Measurements from ENCODE around the gene APPL2.
A peak's percentile ranks its signal among the peaks of the same experiment; 100 is the strongest.
"Not testable (repeated sequence)": the region's sequence is repeated elsewhere in the genome, so short reads cannot be mapped to it uniquely, and the experiment has no call there.

Gene APPL2

GRCh38 chr12:105256011-105256410 lies 20.0 kb upstream of the APPL2 start:
- no peak for DNase-seq

DNA sequence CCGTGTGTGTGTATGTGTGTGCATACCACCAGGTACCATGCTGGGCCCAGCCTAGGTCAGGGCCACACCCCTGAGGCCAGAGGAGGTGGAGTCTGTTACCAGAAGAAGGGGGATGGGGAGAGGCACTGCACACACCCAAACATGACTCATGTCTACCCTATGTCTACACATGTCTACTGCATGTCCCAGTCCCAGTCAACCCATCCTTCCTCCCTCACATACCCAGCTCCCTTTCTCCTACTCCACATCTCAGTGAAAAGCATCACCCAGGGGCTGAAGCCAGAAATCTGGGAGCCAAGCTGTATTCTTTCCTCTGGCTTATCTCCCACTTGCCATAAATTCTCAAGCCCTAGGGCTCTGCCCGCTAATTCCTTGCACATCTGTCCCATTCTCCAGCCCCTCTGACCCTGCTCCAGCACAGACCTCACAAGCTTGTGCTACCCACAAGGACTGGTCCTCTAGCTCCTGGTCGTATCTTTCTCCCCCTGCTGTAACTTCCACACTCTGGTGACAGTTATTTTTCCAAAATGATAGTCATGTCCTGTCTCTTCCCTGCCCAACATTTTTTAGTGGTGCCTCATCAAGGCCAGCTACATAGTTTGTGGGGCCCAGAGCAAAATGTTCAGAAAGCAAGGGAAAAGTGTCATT lies 18.0 kb upstream of the APPL2 start:
- DNase-seq = no peak

- no peak for DNase-seq
Measured at GRCh38 chr12:105252901-105253300, 16.9 kb upstream of the APPL2 start.

DNA sequence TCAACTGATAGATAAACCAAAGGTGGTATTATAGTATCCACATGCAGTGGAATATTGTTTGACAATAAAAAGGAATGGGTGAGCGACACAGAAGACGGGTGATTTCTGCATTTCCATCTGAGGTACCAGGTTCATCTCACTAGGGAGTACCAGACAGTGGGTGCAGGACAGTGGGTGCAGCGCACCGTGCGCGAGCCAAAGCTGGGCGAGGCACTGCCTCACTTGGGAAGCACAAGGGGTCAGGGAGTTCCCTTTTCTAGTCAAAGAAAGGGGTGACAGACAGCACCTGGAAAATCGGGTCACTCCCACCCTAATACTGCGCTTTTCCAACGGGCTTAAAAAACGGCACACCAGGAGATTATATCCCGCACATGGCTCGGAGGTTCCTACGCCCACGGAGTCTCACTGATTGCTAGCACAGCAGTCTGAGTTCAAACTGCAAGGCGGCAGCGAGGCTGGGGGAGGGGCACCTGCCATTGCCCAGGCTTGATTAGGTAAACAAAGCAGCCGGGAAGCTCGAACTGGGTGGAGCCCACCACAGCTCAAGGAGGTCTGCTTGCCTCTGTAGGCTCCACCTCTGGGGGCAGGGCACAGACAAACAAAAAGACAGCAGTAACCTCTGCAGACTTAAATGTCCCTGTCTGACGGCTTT lies 9.9 kb upstream of the APPL2 start:
- not testable (repeated sequence) for DNase-seq

DNA sequence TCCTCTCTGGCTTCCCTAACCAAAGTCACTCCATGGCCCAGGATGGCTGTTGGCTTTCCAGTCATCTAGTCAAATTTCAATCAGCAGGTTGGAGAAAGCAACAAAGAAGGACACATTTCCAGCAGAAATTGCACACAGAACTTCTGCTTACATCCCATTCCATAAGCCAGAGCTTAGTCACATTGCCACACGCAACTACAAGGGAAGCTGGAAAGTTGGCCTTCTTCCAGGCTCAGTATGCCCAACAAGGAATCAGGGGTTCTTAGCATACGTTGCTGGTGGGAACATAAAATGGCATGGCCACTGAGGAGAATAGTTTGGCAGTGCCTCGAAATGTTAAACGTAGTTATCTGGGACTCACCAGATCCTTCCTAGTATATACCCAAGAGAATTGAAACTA lies 9.3 kb upstream of the APPL2 start:
- no peak for DNase-seq

DNA sequence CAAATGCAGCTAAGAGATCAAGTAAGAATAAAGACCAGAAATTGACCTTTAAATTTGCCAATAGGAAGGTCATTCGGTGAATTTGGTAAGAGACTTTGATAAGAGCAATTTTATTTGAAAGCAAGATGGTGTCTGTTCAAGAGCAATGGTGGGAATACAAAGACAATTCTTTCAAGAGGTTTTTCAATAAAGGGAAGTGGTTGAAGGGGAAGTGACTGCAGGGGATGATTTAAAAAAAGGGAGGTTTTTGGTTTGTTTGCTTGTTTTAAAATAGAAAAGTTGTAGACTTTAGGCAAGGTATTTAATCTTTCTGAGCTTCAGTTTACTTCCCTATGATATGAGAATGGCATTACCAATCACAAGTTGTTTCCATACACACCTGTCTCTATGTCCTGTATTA lies 4.3 kb upstream of the APPL2 start:
- DNase-seq = no peak

DNA sequence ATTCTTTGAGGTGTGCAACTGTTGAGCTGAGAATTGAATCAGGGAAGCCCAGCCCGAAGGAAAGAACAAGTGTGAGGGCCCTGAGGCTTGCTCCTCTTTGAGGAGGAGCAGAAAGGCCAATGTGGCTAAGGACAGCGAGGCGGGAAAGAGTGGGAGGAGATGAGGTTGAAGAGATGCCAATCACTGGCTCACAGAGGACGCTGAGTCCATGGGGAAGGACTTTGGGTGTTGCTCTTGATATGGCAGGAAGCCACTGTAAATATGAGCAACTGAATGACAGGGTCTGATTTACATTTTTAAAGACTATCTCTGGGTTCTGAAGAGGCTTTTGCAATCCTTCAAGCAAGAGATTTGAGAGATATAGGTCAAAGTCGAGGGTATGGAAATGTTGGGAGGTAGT lies 3.3 kb upstream of the APPL2 start:
- DNase-seq = no peak

DNA sequence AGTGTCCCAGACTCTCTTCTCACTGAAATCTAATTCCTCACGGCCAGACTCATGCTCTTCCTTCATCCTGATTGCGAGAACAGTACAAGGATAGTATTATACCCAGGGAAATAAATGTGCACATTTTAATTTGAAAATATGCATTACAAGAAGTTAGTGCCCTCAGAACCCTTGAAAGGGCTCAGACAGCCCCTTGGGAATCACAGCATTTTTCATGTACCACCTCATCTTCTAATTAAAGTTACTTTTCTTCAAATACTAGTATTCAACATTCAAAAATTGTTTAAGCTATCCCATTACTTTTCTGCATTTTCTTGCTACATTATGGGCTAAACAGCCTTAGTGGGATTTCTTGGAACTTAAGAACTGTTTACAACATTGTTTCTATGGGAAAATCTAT lies 1.7 kb upstream of the APPL2 start:
- DNase-seq = no peak

DNA sequence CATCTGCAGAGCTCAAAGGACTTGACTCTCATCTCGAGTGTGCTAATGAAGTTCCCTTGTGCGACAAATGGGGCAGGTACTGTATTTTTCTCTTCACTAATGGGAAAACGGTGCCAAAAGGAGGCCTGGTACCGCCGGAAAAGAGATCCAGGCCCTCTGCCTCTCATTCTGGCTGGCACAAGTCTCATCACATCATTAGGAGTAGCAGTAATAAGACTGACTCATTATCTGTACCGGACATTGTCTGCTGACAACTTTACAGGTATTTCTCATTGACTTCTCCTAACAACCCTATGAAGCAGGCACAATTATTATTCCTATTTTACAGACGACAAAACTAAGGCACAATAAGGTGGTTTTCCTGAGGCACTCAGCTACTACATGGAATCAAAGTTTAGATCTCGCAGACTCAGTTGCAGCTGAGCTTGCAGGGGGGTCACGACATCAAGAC lies 668 bp downstream of the APPL2 start:
- DNase-seq = peak; percentile 47

GRCh38 chr12:105234197-105234596 lies 1.8 kb downstream of the APPL2 start:
- no peak for DNase-seq

- DNase-seq = peak; percentile 65
Measured at GRCh38 chr12:105233041-105233905, 2.7 kb downstream of the APPL2 start.

DNA sequence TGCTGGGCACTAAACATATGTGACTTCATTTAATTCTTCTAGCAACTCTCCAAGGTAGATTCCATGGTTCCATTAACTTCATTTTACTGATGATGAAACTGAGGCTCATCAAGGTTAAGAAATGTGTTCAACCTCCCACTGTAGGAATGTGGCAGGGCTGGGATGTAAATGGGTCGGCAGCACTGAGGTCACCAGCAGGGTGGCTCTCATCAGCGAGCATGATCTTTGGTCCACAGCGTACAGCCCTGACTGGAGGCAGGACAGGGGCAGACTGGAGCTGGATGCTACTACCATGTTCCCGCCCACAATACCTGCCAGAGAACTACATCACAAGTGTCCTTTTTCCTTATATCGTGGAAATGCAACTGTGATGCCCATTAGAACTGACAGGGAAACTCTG lies 4.6 kb downstream of the APPL2 start:
- no peak for DNase-seq

GRCh38 chr12:105229371-105229770 lies 6.6 kb downstream of the APPL2 start:
- DNase-seq = no peak

DNA sequence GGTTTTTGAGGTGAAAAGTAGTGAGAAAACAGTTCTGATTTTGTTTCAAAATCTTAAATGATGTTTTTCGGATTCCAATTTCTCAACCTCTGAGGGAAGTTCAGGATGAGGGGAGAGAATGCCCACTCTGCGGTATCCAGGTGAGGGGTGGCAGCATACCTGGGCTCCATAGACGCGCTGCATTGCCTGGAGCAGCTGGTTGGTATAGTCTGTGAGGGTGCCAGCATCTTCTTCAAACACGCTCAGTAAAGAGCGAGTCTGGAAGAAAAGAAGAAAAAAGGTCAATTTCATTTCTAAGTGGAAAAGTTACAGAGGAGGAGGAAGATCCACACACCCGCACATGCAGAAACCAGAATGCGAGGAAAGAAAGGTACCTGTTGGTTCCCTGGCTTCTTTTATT lies 7.0 kb downstream of the APPL2 start:
- no peak for DNase-seq

DNA sequence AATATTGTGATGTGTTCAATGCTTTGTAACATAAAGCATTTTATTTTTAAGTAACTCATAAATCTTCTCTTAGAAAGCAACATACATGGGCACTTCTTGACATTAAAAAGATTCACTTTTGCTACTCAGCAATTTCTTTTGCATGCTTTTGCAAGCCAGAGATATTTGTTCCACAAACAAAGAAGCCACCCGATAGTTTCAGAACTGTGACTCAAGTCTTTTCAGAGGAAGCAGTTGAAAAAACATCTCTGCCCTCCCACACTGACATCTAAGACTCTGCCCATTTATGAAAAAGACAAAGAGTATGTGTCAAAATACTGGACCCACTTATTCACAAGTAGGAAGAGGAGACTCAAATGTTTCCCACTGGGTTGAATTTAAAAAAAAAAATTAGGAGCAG lies 7.5 kb downstream of the APPL2 start:
- no peak for DNase-seq

DNA sequence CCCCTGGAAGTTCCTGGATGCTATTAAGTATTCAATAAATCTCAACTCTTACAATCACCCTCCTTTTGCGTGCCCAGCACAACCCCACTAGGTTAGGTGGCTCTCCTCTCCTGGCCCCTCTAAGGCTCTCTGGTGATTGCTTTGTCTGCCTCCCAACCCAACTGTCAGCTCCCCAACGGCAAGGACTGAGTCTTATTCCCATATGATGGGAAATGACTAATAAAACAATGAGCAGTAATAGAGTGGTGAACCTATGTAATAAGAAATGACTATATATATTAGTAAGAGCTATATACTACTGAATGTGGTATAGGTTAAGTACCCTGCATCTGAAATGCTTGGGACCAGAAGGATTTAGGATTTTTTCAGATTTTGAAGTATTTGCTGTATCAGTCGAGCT lies 8.1 kb downstream of the APPL2 start:
- no peak for DNase-seq

DNA sequence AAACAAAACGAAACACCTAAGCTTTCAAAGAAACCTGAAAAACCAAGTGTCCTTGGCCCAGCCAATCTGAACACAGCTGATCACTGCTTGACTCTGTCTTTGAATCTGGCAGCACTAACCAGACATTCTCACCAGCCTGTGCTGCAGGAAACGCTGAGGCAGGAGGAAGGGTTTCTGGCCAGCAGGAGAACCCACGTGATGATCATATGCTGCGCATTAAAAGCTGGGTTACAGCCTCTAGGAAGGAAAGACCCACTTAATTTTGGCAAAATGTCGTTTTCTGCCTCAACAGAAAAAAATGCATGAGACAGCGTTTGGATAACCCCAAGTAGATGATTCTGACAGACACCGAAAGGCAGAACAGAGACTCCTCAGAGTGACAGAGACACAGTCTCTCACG lies 9.8 kb downstream of the APPL2 start:
- DNase-seq = peak; percentile 84

DNA sequence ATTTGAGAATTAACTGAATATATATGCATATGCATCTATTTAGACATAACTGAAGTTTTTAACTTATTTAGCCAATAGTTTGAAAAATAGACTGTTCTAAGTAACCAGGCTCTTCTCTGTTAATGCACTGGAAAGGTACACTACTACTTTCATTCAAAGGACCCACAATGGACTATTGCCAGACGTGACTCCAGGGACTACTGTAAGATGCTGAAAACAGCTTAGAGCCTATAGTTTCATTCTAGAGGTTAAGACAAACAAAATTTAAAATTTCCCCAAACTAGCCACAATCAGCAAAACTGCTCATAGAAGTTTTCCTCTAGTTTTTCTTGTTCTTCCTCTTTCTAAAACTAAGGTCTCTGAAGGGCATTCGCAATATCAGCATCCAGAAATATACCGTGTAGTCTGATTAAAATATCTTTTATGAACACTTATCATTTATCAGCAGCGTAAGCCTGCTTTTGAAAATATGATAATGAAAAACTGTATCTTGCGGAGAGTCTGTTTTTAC lies 10.4 kb downstream of the APPL2 start:
- no peak for DNase-seq

- no peak for DNase-seq
Measured at GRCh38 chr12:105224399-105224798, 11.6 kb downstream of the APPL2 start.

DNA sequence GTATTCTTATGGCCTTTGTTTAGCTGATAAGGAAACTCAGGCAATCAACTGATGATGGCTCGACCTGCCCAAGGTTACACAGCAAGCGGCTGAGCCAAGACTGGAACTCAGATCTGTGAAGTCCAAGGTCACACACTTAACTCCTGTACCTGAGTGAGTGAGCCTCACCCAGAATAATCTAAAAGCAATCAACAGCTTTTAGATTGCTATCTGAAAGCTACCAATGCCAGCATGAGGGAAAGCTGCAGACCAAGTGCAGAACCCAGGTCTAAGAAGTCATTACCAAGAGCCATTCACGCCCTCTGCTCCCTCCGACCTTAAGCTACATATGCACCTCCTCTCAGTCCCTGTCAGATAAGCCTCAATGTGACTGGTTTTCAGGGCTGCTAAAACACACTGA lies 12.1 kb downstream of the APPL2 start:
- no peak for DNase-seq

GRCh38 chr12:105223352-105223845 lies 12.6 kb downstream of the APPL2 start:
- DNase-seq = no peak

- DNase-seq = no peak
Measured at GRCh38 chr12:105222726-105223351, 13.1 kb downstream of the APPL2 start.

- no peak for DNase-seq
Measured at GRCh38 chr12:105222284-105222655, 13.7 kb downstream of the APPL2 start.

Data from midbrain (tissue), 1 donor.